Immature natural killer cell (primary cell): ENCODE measurements around the gene ATF4. TPM values are rescaled to one million over a fixed set of nuclear protein-coding genes. Genes with fewer than 3 reads are reported as not detected.
A peak's percentile ranks its signal among the peaks of the same experiment; 100 is the strongest.
"Not testable (repeated sequence)": the region's sequence is repeated elsewhere in the genome, so short reads cannot be mapped to it uniquely, and the experiment has no call there.

ENCODE experiments used
- DNase-seq, 3 donors: peaks; one replicate each; pipeline ENCODE4 v3.0.0; 2022; ENCODE audit warnings: mixed read lengths in 1 of 3
- H3K27ac Mint-ChIP-seq, 6 donors: one replicate each; pipeline ENCODE4 v1.8.0; 2020; ENCODE audit warnings: mixed read lengths in 6 of 6, mild to moderate bottlenecking in 5 of 6, inconsistent platforms in 4 of 6, moderate library complexity in 3 of 6
- H3K27me3 Mint-ChIP-seq, 3 donors: one replicate each; pipeline ENCODE4 v1.8.0; 2020 to 2021; ENCODE audit warnings: low read depth in 3 of 3, mild to moderate bottlenecking in 3 of 3, mixed read lengths in 3 of 3, moderate library complexity in 3 of 3, inconsistent platforms in 1 of 3
- H3K36me3 Mint-ChIP-seq, 3 donors: one replicate each; pipeline ENCODE4 v1.8.0; 2020; ENCODE audit warnings: mixed read lengths in 3 of 3, inconsistent platforms in 2 of 3, mild to moderate bottlenecking in 2 of 3
- H3K4me1 Mint-ChIP-seq, 2 donors: one replicate each; pipeline ENCODE4 v1.8.0; 2020; ENCODE audit warnings: inconsistent platforms in 2 of 2, mild to moderate bottlenecking in 2 of 2, mixed read lengths in 2 of 2, moderate library complexity in 1 of 2
- H3K4me3 Mint-ChIP-seq, 5 donors: one replicate each; pipeline ENCODE4 v1.8.0; 2020; ENCODE audit warnings: mild to moderate bottlenecking in 5 of 5, mixed read lengths in 5 of 5, inconsistent platforms in 3 of 5, moderate library complexity in 3 of 5
- H3K9me3 Mint-ChIP-seq, 6 donors: one replicate each; pipeline ENCODE4 v1.8.0; 2020; ENCODE audit warnings: mild to moderate bottlenecking in 6 of 6, mixed read lengths in 6 of 6, inconsistent platforms in 4 of 6, moderate library complexity in 3 of 6
- polyA plus RNA-seq, 3 donors: library from polyadenylated mRNA; unstranded; fragments of 300-500 nt; fragmentation: Illumina TruSeq; gene quantifications; one replicate each; pipeline ENCODE4 v1.2.3, GENCODE V29; 2021

Gene ATF4
- polyA plus RNA-seq, 3 donors from 2014 or later = 48.9 to 113 (median 69.4) TPM

GRCh38 chr22:39510529-39511149 is 9.7 kb upstream of the ATF4 start:
- no peak for DNase-seq
- Mint-ChIP-seq H3K27ac (no peak overlapping the region), H3K4me3 (no peak overlapping the region), H3K9me3 (no peaks in the 10 kb centered on the region), H3K27me3 (peaks cover 0 to 4% (median 1%) of the 10 kb centered on the region in 3 donors), H3K36me3 (peaks cover 22 to 51% (median 39%) of the 10 kb centered on the region in 3 donors), H3K4me1 (peaks cover 6 to 45% of the 10 kb centered on the region in 2 donors)

GRCh38 chr22:39511226-39511625 is 9.1 kb upstream of the ATF4 start:
- H3K9me3 Mint-ChIP-seq = no peaks in the 10 kb centered on the region
- no peak for DNase-seq
- H3K4me3 Mint-ChIP-seq = no peak overlapping the region
- H3K27me3 Mint-ChIP-seq = peaks cover 0 to 4% (median 1%) of the 10 kb centered on the region in 3 donors
- no peak overlapping the region for H3K27ac Mint-ChIP-seq
- H3K4me1 Mint-ChIP-seq = peaks cover 5 to 39% of the 10 kb centered on the region in 2 donors
- H3K36me3 Mint-ChIP-seq = peaks cover 19 to 50% (median 33%) of the 10 kb centered on the region in 3 donors

GRCh38 chr22:39512026-39512425 is 8.3 kb upstream of the ATF4 start:
- peaks cover 20 to 45% (median 25%) of the 10 kb centered on the region in 3 donors for H3K36me3 Mint-ChIP-seq
- no peak overlapping the region for H3K27ac Mint-ChIP-seq
- H3K27me3 Mint-ChIP-seq = peaks cover 0 to 4% (median 1%) of the 10 kb centered on the region in 3 donors
- DNase-seq = no peak
- no peak overlapping the region for H3K4me3 Mint-ChIP-seq
- H3K4me1 Mint-ChIP-seq = peaks cover 5 to 31% of the 10 kb centered on the region in 2 donors
- H3K9me3 Mint-ChIP-seq = no peaks in the 10 kb centered on the region

GRCh38 chr22:39513791-39514190 is 6.6 kb upstream of the ATF4 start:
- Mint-ChIP-seq H3K4me3 (no peak overlapping the region), H3K36me3 (peaks cover 19 to 42% (median 21%) of the 10 kb centered on the region in 3 donors), H3K4me1 (peaks cover 1 to 26% of the 10 kb centered on the region in 2 donors), H3K27me3 (peaks cover 0 to 4% (median 3%) of the 10 kb centered on the region in 3 donors), H3K27ac (no peak overlapping the region), H3K9me3 (no peaks in the 10 kb centered on the region)
- no peak for DNase-seq

GRCh38 chr22:39514373-39514973 is 5.9 kb upstream of the ATF4 start:
- no peak overlapping the region for H3K27ac Mint-ChIP-seq
- no peaks in the 10 kb centered on the region for H3K9me3 Mint-ChIP-seq
- no peak overlapping the region for H3K4me3 Mint-ChIP-seq
- peaks cover 2 to 4% (median 3%) of the 10 kb centered on the region in 3 donors for H3K27me3 Mint-ChIP-seq
- H3K4me1 Mint-ChIP-seq = peaks cover 7 to 29% of the 10 kb centered on the region in 2 donors
- no peak for DNase-seq
- H3K36me3 Mint-ChIP-seq = peaks cover 18 to 37% (median 21%) of the 10 kb centered on the region in 3 donors

DNA sequence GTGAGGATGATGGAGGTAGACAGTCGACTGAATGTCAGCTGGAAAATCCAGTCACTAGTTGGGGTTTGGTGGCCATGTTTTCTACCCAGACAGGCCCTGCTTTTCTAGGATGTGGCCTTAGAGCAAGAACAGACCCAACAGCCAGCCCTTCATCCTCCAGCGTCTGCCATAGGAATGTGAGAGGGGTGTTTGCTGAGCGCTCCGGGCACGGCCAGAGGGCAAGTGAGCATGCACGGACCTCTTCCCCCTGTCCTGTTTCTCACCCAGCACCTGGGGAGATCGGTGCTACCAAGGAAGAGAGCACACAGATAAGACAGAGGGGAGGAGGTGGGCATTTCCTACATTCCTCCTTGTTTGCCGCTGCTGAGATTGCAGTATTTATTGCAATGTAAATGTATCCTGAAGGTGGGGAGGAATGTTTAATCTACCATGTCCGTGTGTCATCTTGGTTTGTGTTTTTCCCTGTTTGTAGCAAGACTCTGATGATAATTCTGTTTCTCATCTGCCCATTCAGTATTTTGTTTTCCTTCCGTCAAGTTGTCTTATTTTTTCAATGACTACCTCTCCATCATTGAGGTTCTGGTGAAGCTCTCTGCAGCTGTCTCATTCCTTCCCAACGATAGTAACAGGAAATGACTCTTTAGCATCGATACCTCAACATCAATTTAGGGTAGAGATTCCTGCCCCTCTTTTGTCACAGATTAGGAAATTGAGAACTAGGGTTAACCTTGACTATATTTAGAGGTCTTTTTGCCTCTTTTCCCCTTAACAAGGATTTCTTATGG is 4.9 kb upstream of the ATF4 start:
- peaks cover 15 to 32% (median 21%) of the 10 kb centered on the region in 3 donors for H3K36me3 Mint-ChIP-seq

DNA sequence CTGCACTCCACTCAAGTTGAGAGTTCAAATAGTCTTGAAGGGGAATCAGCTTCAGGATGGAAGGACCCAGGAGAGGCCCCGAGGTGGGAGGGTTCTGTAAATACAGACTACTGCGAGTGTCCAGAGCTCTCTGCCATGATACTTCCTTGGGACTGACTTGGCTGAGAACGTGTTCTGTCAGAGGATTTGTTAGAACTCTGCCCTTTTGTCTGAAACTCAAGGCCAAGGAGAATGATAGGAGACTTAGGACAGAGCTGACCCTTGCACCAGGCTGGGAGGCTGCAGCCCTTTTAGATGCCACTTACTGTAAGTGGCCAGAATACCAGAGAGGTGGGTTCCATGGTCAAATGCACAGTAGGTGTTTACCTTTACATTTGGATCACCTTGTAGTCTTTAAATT is 2.9 kb upstream of the ATF4 start:
- Mint-ChIP-seq H3K9me3 (no peaks in the 10 kb centered on the region), H3K4me1 (peaks cover 25 to 32% of the 10 kb centered on the region in 2 donors), H3K36me3 (peaks cover 16 to 36% (median 26%) of the 10 kb centered on the region in 3 donors), H3K27ac (peak overlapping the region in 1 of 6 donors; percentile 7), H3K27me3 (peaks cover 14 to 25% (median 21%) of the 10 kb centered on the region in 3 donors), H3K4me3 (no peak overlapping the region)
- DNase-seq = no peak

More for the DNA sequence above, 4.9 kb upstream of the ATF4 start:
- Mint-ChIP-seq H3K27ac (no peak overlapping the region), H3K9me3 (no peaks in the 10 kb centered on the region), H3K27me3 (peaks cover 8 to 9% (median 9%) of the 10 kb centered on the region in 3 donors), H3K4me3 (no peak overlapping the region), H3K4me1 (peaks cover 9 to 24% of the 10 kb centered on the region in 2 donors)
- DNase-seq = no peak

GRCh38 chr22:39518144-39518786 is 2.1 kb upstream of the ATF4 start:
- H3K4me3 Mint-ChIP-seq = peak overlapping the region; percentile 61 to 99 (median 92)
- peaks cover 11 to 33% (median 22%) of the 10 kb centered on the region in 3 donors for H3K27me3 Mint-ChIP-seq
- peaks cover 33 to 40% of the 10 kb centered on the region in 2 donors for H3K4me1 Mint-ChIP-seq
- peak overlapping the region in 3 of 6 donors; percentile 7 to 97 (median 85) for H3K27ac Mint-ChIP-seq
- H3K9me3 Mint-ChIP-seq = no peaks in the 10 kb centered on the region
- no peak for DNase-seq
- peaks cover 22 to 42% (median 23%) of the 10 kb centered on the region in 3 donors for H3K36me3 Mint-ChIP-seq

DNA sequence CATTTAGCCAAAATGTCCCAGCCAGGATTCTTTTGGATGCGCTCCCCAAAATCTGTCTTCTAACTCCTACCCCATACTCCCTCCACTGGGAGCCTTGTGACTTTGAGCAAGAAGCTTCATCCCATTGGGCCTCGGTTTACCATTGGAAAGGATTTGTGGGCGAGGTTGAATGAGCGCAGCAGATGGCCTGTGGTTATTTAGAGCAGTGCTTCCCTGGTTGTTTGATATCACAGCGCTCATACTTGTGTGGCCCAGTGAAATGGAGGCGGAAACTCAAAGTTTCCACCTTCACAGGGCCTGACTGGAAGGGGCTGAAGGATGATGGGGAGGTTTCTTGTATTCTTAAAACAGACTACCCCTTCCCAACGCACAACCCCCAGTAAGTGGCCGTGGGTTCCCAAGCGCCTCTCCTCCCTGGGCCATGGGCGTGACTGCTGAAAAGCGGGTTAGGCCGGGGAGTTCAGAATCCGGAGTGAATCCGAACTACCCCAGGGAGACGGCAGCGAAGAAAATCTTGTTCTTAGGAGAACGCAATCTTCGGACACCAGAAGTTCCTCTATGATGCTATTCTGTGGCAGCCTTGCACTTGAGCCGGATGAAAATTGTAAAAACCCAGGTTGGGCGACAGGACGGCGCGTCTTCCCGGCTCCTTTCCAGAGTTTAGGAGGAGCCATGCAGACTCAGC is 1.2 kb upstream of the ATF4 start:
- peaks cover 37 to 42% of the 10 kb centered on the region in 2 donors for H3K4me1 Mint-ChIP-seq
- H3K36me3 Mint-ChIP-seq = peaks cover 20 to 40% (median 22%) of the 10 kb centered on the region in 3 donors
- H3K27ac Mint-ChIP-seq = peak overlapping the region; percentile 85 to 99 (median 94)

DNA sequence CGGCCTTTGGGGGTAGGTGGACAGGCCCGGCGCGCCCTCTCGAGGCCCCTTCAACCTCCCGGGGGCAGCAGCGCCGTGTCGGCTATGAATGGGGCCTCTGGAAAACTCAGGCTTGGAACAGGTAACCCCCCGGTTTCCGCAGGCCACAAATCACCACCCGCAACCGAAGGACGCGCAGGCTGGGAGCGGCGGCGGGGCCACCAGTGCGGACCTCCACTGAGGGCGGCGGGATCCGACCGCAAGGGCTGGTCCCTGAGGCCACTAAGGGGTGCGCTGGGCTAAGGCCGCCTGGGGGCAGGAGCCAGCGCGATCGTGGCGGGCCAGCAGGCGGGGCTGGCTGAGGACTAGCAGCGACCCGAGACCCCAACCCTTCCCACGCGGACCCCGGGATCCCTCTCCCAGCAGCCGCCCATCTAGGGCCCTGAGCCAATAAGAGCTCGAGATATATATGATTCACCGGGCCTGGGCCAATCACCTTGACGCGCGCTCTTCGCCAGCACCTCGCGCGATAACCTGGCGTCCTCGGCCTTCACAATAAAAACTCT is 609 bp upstream of the ATF4 start:
- peaks cover 11 to 35% (median 22%) of the 10 kb centered on the region in 3 donors for H3K27me3 Mint-ChIP-seq
- DNase-seq = peak in 1 of 3 donors; percentile 95
- peak overlapping the region; percentile 90 to 99 (median 98) for H3K27ac Mint-ChIP-seq
- peaks cover 16 to 37% (median 18%) of the 10 kb centered on the region in 3 donors for H3K36me3 Mint-ChIP-seq
- H3K4me1 Mint-ChIP-seq = peaks cover 40 to 42% of the 10 kb centered on the region in 2 donors
- H3K9me3 Mint-ChIP-seq = no peaks in the 10 kb centered on the region
- peak overlapping the region; percentile 92 to 99 (median 96) for H3K4me3 Mint-ChIP-seq

More for the DNA sequence above, 1.2 kb upstream of the ATF4 start:
- peaks cover 11 to 35% (median 24%) of the 10 kb centered on the region in 3 donors for H3K27me3 Mint-ChIP-seq
- H3K4me3 Mint-ChIP-seq = peak overlapping the region; percentile 92 to 99 (median 96)
- no peaks in the 10 kb centered on the region for H3K9me3 Mint-ChIP-seq
- no peak for DNase-seq

- peak overlapping the region; percentile 85 to 99 (median 98) for H3K27ac Mint-ChIP-seq
- H3K4me1 Mint-ChIP-seq = peaks cover 53 to 57% of the 10 kb centered on the region in 2 donors
- H3K4me3 Mint-ChIP-seq = peak overlapping the region; percentile 92 to 99 (median 96)
- H3K27me3 Mint-ChIP-seq = peaks cover 11 to 35% (median 22%) of the 10 kb centered on the region in 3 donors
- H3K9me3 Mint-ChIP-seq, DNase-seq: not testable (repeated sequence)
- peaks cover 14 to 33% (median 16%) of the 10 kb centered on the region in 3 donors for H3K36me3 Mint-ChIP-seq
Measured at GRCh38 chr22:39521106-39521885, 934 bp downstream of the ATF4 start.

DNA sequence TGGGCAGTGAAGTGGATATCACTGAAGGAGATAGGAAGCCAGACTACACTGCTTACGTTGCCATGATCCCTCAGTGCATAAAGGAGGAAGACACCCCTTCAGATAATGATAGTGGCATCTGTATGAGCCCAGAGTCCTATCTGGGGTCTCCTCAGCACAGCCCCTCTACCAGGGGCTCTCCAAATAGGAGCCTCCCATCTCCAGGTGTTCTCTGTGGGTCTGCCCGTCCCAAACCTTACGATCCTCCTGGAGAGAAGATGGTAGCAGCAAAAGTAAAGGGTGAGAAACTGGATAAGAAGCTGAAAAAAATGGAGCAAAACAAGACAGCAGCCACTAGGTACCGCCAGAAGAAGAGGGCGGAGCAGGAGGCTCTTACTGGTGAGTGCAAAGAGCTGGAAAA is 1.7 kb downstream of the ATF4 start:
- not testable (repeated sequence) for DNase-seq, H3K9me3 Mint-ChIP-seq
- Mint-ChIP-seq H3K4me1 (peaks cover 56 to 60% of the 10 kb centered on the region in 2 donors), H3K27me3 (peaks cover 11 to 35% (median 22%) of the 10 kb centered on the region in 3 donors), H3K36me3 (peaks cover 11 to 30% (median 16%) of the 10 kb centered on the region in 3 donors), H3K27ac (peak overlapping the region; percentile 78 to 99 (median 98)), H3K4me3 (peak overlapping the region; percentile 92 to 99 (median 96))
